Loucy (cell line): ENCODE measurements around the gene HOXA10.

ENCODE experiments used
- H2AFZ ChIP-seq: fragments of 200-600 bp; sonication (generic); 2 replicates; pipeline ENCODE4 v1.6.0; 2016; ENCODE audit warnings: antibody characterized with exemption, mild to moderate bottlenecking, low read length, moderate library complexity
- H3F3A ChIP-seq: fragments of 200-600 bp; 2 replicates; pipeline ENCODE4 v1.6.0; 2016; ENCODE audit warnings: antibody characterized with exemption, low read depth, mild to moderate bottlenecking
- H3K27me3 ChIP-seq: fragments of 200-600 bp; sonication (generic); 2 replicates; pipeline ENCODE4 v1.6.1; 2014; ENCODE audit warnings: low read length, mild to moderate bottlenecking; ENCODE audit not compliant: insufficient read depth, poor library complexity, severe bottlenecking
- H3K36me3 ChIP-seq: fragments of 200-600 bp; sonication (generic); 2 replicates; pipeline ENCODE4 v1.6.1; 2016; ENCODE audit warnings: low read length; ENCODE audit not compliant: insufficient read depth
- H3K4me1 ChIP-seq: fragments of 200-600 bp; sonication (generic); 2 replicates; pipeline ENCODE4 v1.5.1; 2014; ENCODE audit warnings: low read length, mild to moderate bottlenecking; ENCODE audit not compliant: insufficient read depth, poor library complexity, severe bottlenecking
- H3K4me2 ChIP-seq: fragments of 200-600 bp; sonication (generic); 2 replicates; pipeline ENCODE4 v1.6.0; 2014; ENCODE audit warnings: antibody characterized with exemption, low read length, low read depth, mild to moderate bottlenecking; ENCODE audit not compliant: poor library complexity, severe bottlenecking
- H3K4me3 ChIP-seq: fragments of 200-600 bp; sonication (generic); 2 replicates; pipeline ENCODE4 v1.5.1; 2014; ENCODE audit warnings: low read length, mild to moderate bottlenecking, mixed read lengths; ENCODE audit not compliant: poor library complexity, severe bottlenecking
- H3K79me2 ChIP-seq: fragments of 200-600 bp; sonication (generic); 2 replicates; pipeline ENCODE4 v1.6.1; 2014; ENCODE audit warnings: low read length; ENCODE audit not compliant: insufficient read depth
- H3K9ac ChIP-seq: fragments of 200-600 bp; sonication (generic); 2 replicates; pipeline ENCODE4 v1.6.0; 2014; ENCODE audit warnings: mild to moderate bottlenecking, low read depth, low read length, moderate library complexity; ENCODE audit not compliant: poor library complexity, severe bottlenecking
- H3K9me2 ChIP-seq: fragments of 200-600 bp; sonication (generic); replicated peaks from 2 replicates; pipeline ENCODE4 v1.6.1; 2016; ENCODE audit warnings: low read depth, low read length, mixed read lengths
- H3K9me3 ChIP-seq: fragments of 200-600 bp; sonication (generic); 2 replicates; pipeline ENCODE4 v1.6.1; 2014; ENCODE audit warnings: mild to moderate bottlenecking, antibody characterized with exemption, low read length, low read depth; ENCODE audit not compliant: insufficient read depth
- H4K20me1 ChIP-seq: fragments of 200-600 bp; sonication (generic); 2 replicates; pipeline ENCODE4 v1.6.0; 2014; ENCODE audit warnings: antibody characterized with exemption, low read length, mild to moderate bottlenecking; ENCODE audit not compliant: insufficient read depth, poor library complexity, severe bottlenecking
- EZH2phosphoT487 ChIP-seq: fragments of 200-600 bp; IDR thresholded peaks from 2 replicates; pipeline ENCODE4 v1.6.1; 2018; ENCODE audit warnings: antibody characterized with exemption, mild to moderate bottlenecking, moderate library complexity, borderline replicate concordance
- TF ChIP-seq, protein P1 (sequence below): fragments of 200-600 bp; sonication (generic); conservative IDR thresholded peaks from 2 replicates; pipeline ENCODE4 v1.5.1; 2014; ENCODE audit warnings: mild to moderate bottlenecking, antibody characterized with exemption, low read length

The HOXA10 gene

DNA sequence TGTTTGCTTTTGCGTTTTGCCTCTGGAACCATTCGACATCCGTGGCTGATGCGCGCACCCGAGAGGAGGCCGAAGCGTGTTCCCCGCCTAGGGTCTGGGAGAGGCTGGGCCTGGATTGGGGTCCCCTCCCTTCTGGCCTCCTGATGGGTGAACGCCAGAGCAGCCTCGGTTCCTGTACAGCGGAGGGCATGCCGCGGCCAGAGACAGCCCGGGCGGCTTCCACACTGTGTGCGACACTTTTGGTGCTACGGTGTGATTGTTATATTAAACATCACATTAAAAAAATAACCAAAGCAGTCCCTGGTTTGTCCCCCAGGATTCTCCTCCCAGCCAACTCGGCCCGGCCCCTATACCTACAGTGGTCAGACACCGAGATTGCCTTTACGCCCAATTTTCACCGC, 14.0 kb downstream of the HOXA10 start:
- no peaks in the 10 kb centered on the region for H3K9me2 ChIP-seq
- H4K20me1 ChIP-seq = peaks cover 34% of the 10 kb centered on the region
- H3K9ac ChIP-seq = peak overlapping the region; percentile 99
- peak overlapping the region; percentile 91 for H3K4me2 ChIP-seq
- H3K27me3 ChIP-seq = peaks cover 34% of the 10 kb centered on the region
- H3K36me3 ChIP-seq = peaks cover 28% of the 10 kb centered on the region
- H3K79me2 ChIP-seq = peaks cover 98% of the 10 kb centered on the region
- no peaks in the 10 kb centered on the region for H3K9me3 ChIP-seq
- TF ChIP-seq, protein P1, sequence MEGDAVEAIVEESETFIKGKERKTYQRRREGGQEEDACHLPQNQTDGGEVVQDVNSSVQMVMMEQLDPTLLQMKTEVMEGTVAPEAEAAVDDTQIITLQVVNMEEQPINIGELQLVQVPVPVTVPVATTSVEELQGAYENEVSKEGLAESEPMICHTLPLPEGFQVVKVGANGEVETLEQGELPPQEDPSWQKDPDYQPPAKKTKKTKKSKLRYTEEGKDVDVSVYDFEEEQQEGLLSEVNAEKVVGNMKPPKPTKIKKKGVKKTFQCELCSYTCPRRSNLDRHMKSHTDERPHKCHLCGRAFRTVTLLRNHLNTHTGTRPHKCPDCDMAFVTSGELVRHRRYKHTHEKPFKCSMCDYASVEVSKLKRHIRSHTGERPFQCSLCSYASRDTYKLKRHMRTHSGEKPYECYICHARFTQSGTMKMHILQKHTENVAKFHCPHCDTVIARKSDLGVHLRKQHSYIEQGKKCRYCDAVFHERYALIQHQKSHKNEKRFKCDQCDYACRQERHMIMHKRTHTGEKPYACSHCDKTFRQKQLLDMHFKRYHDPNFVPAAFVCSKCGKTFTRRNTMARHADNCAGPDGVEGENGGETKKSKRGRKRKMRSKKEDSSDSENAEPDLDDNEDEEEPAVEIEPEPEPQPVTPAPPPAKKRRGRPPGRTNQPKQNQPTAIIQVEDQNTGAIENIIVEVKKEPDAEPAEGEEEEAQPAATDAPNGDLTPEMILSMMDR = no peak
- TF ChIP-seq EZH2phosphoT487 = no peak
- peak overlapping the region; percentile 94 for H3K4me3 ChIP-seq
- H3K4me1 ChIP-seq = peaks cover 8% of the 10 kb centered on the region
- H3F3A ChIP-seq = peaks cover 12% of the 10 kb centered on the region; the same call in 1 of the 2 replicates
- no peak overlapping the region for H2AFZ ChIP-seq

- H3K4me3 ChIP-seq = peak overlapping the region; percentile 94
- no peaks in the 10 kb centered on the region for H3K9me3 ChIP-seq
- H3K9ac ChIP-seq = peak overlapping the region; percentile 99
- H3K9me2 ChIP-seq = no peaks in the 10 kb centered on the region
- H3K36me3 ChIP-seq = peaks cover 24% of the 10 kb centered on the region
- H3K27me3 ChIP-seq = peaks cover 28% of the 10 kb centered on the region
- peaks cover 27% of the 10 kb centered on the region for H4K20me1 ChIP-seq
- H3K79me2 ChIP-seq = peaks cover 98% of the 10 kb centered on the region
- TF ChIP-seq EZH2phosphoT487 = no peak
- TF ChIP-seq, protein P1 = no peak
- H3K4me2 ChIP-seq = peak overlapping the region; percentile 91
- H2AFZ ChIP-seq = no peak overlapping the region
- H3F3A ChIP-seq = peaks cover 12% of the 10 kb centered on the region; the same call in 1 of the 2 replicates
- H3K4me1 ChIP-seq = peaks cover 10% of the 10 kb centered on the region
Observed at GRCh38 chr7:27159266-27160144, 14.6 kb downstream of the HOXA10 start.

- Histone ChIP-seq H3K9me3 (no peaks in the 10 kb centered on the region), H2AFZ (no peak overlapping the region), H3K9me2 (no peaks in the 10 kb centered on the region), H3F3A (peaks cover 12% of the 10 kb centered on the region; the same call in 1 of the 2 replicates), H3K36me3 (peaks cover 17% of the 10 kb centered on the region), H3K79me2 (peaks cover 98% of the 10 kb centered on the region), H3K27me3 (peaks cover 19% of the 10 kb centered on the region), H3K4me3 (peak overlapping the region; percentile 94), H3K4me2 (peak overlapping the region; percentile 91), H3K9ac (peak overlapping the region; percentile 99), H4K20me1 (peaks cover 19% of the 10 kb centered on the region), H3K4me1 (peaks cover 19% of the 10 kb centered on the region)
- TF ChIP-seq EZH2phosphoT487 = no peak
- TF ChIP-seq, protein P1 = no peak
Observed at GRCh38 chr7:27158436-27159265, 15.5 kb downstream of the HOXA10 start.
